ENCODE data around the gene SGIP1. TPM values are rescaled to one million over a fixed set of nuclear protein-coding genes. Genes with fewer than 3 reads are reported as not detected.
"Not testable (repeated sequence)": the region's sequence is repeated elsewhere in the genome, so short reads cannot be mapped to it uniquely, and the experiment has no call there.

Gene SGIP1
- total RNA-seq, 1 donor from 2014 or later, result 6.9 TPM

DNA sequence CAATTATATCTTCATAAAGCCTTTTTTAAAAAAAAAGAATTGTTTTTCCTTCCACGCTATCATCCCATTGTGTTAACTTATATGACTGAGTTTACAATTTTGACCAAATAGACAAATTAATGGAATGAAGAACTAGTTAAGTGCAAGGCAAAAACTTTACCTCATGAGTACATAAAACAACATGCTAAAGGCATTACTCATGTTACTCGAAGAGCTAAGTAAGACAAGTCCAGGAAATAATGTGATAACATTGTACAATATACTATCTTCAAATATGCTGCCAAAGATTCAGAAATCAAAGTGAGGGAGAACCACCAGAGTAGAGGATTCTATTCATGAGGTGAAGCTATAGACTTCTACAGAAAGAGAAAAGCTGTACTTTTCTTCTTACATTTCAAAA is 194.1 kb downstream of the SGIP1 start:
- TF ChIP-seq CTCF (conservative IDR thresholded peaks at IDR 0.05; ENCODE audit: low read depth, low read length), result no peak
- no peak for DNase-seq (ENCODE audit: low read depth)
- no peak overlapping the region for H3K4me3 ChIP-seq (ENCODE audit: low read depth, low read length)

- not testable (repeated sequence) for DNase-seq (ENCODE audit: low read depth); H3K4me3 ChIP-seq (ENCODE audit: low read depth, low read length)
Observed at GRCh38 chr1:66728716-66729115, 194.8 kb downstream of the SGIP1 start.

- H3K4me3 ChIP-seq (ENCODE audit: low read depth, low read length), result no peak overlapping the region
- TF ChIP-seq CTCF (conservative IDR thresholded peaks at IDR 0.05; ENCODE audit: low read depth, low read length), result no peak
- no peak for DNase-seq (ENCODE audit: low read depth)
Observed at GRCh38 chr1:66729119-66729518, 195.2 kb downstream of the SGIP1 start.

DNA sequence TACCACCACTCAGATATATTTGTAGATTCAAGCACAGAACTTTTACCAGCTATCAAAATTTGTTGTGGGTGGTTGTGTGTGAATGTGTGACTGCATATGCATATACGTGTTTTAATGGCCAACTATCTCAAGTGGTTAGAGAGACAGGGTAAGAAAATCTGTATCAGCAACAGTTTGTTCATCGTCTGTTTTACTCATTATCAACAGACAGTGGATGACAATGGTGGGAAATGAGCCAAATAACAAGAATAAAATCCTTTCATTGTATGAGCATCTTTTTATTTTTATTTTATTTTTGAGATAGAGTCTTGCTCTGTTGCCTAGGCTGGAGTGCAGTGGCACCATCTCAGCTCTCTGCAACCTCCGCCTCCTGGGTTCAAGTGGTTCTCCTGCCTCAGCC is 195.6 kb downstream of the SGIP1 start:
- TF ChIP-seq CTCF (conservative IDR thresholded peaks at IDR 0.05; ENCODE audit: low read depth, low read length), result no peak
- DNase-seq (ENCODE audit: low read depth), result no peak
- H3K4me3 ChIP-seq (ENCODE audit: low read depth, low read length), result no peak overlapping the region

DNA sequence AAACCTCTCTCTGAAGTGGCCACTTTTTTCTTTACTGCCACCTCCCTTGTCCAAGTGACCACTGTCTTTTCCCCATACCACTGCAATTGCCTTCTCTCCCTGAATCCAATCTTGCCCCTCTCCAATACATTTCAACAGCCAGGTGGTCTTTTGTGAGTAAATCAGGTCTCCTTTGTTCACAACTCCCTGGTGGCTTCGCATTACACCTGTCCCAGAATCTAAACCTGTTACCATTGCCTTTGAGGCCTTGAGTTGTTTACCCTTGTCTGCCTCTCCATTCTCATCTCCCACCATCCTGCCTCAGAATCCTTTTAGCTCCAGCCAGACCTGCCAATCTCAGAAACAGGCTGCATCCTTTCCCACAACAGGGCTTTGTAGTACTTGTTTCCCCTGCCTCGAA is 196.5 kb downstream of the SGIP1 start:
- TF ChIP-seq CTCF (conservative IDR thresholded peaks at IDR 0.05; ENCODE audit: low read depth, low read length), result no peak
- no peak overlapping the region for H3K4me3 ChIP-seq (ENCODE audit: low read depth, low read length)
- no peak for DNase-seq (ENCODE audit: low read depth)

- no peak for DNase-seq (ENCODE audit: low read depth)
- no peak for TF ChIP-seq CTCF (conservative IDR thresholded peaks at IDR 0.05; ENCODE audit: low read depth, low read length)
- H3K4me3 ChIP-seq (ENCODE audit: low read depth, low read length), result no peak overlapping the region
Observed at GRCh38 chr1:66731170-66731865, 197.4 kb downstream of the SGIP1 start.

DNA sequence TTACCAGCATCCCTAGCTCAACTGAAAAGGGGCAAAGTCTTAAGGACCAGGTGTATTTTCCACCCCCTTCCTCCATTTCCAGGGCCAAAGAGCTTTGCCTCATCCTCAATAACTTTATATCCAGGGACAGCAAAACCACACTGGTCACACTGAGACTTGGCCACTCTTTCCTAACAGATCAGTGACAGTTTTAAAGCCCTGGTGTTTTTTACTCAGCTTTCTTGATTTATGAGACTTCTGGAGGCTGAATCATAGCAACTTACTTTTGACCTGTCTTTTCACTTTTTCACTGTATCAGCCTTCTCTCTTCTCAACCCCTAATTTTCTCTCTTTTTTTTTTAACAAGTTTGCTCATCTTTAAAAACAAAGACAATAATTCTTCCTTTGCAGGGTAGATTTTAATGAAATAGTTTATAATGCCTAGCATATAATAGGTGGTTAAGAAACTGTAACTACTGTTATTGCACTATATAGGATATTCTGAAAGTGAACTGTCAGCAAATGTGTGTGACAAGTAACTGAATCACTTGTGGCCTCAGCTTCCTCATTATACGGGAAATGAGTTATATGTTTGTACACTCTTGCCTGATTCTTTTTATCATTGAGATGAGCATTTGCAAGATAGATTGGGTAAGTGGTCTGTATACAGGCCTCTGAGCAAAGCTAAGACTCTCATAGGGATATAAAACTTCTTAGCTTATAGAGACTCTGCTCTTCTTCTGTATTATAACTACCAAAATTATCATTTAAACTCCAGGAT is 198.6 kb downstream of the SGIP1 start:
- H3K4me3 ChIP-seq (ENCODE audit: low read depth, low read length), result no peak overlapping the region
- no peak for TF ChIP-seq CTCF (conservative IDR thresholded peaks at IDR 0.05; ENCODE audit: low read depth, low read length)
- no peak for DNase-seq (ENCODE audit: low read depth)
